GM23338 (cell line): ENCODE data around the gene HGD.
A peak's percentile ranks its signal among the peaks of the same experiment; 100 is the strongest.

Source experiments
- CREB1 ChIP-seq: fragments of 250-450 bp; sonication (Bioruptor Pico); IDR thresholded peaks from 2 replicates; pipeline ENCODE4 v1.5.0; 2020; ENCODE audit warnings: low read depth, mild to moderate bottlenecking, moderate library complexity
- ETS1 ChIP-seq: IDR thresholded peaks from 2 replicates; pipeline ENCODE4 v1.6.1; 2016; ENCODE audit warnings: antibody characterized with exemption
- EZH2 ChIP-seq: fragments of 200-600 bp; sonication (generic); IDR thresholded peaks from one replicate; pipeline ENCODE4 v1.8.0; 2017; ENCODE audit warnings: antibody characterized with exemption, mild to moderate bottlenecking, low read depth; ENCODE audit not compliant: unreplicated experiment
- EZH2phosphoT487 ChIP-seq: fragments of 200-600 bp; sonication (generic); IDR thresholded peaks from one replicate; pipeline ENCODE4 v1.8.1; 2018; ENCODE audit warnings: antibody characterized with exemption; ENCODE audit not compliant: unreplicated experiment
- JUNB ChIP-seq: IDR thresholded peaks from one replicate; pipeline ENCODE4 v1.6.1; 2016; ENCODE audit warnings: antibody characterized with exemption; ENCODE audit not compliant: unreplicated experiment
- NANOG ChIP-seq: IDR thresholded peaks from 2 replicates; pipeline ENCODE4 v1.6.1; 2016; ENCODE audit warnings: antibody characterized with exemption, borderline replicate concordance
- POLR2AphosphoS5 ChIP-seq: IDR thresholded peaks from 2 replicates; pipeline ENCODE4 v1.6.1; 2016; ENCODE audit warnings: antibody characterized with exemption, low read depth
- STAT1 ChIP-seq: IDR thresholded peaks from one replicate; pipeline ENCODE4 v1.6.1; 2016; ENCODE audit warnings: antibody characterized with exemption; ENCODE audit not compliant: unreplicated experiment
- ZNF114 ChIP-seq: fragments of 250-450 bp; sonication (Bioruptor Pico); IDR thresholded peaks from 2 replicates; pipeline ENCODE4 v1.5.0; 2020; ENCODE audit warnings: mild to moderate bottlenecking, moderate library complexity
- ZNF331 ChIP-seq: fragments of 250-450 bp; sonication (Bioruptor Pico); IDR thresholded peaks from 2 replicates; pipeline ENCODE4 v1.5.0; 2020; ENCODE audit warnings: low read depth, mild to moderate bottlenecking, moderate library complexity
- ZNF462 ChIP-seq: fragments of 250-450 bp; sonication (Bioruptor Pico); IDR thresholded peaks from 2 replicates; pipeline ENCODE4 v1.5.0; 2020; ENCODE audit warnings: mild to moderate bottlenecking, moderate library complexity
- TF ChIP-seq, protein P1 (sequence below), 2 experiments: fragments of 200-600 bp in 1 of 2; sonication (generic) in 1 of 2; conservative IDR thresholded peaks; 2 replicates each; pipeline versions ENCODE4 v1.5.1 to v1.6.1; 2016 to 2017; ENCODE audit warnings: antibody characterized with exemption in 2 of 2, low read depth in 2 of 2, mild to moderate bottlenecking in 2 of 2, moderate library complexity in 1 of 2
- TF ChIP-seq, protein P2 (sequence below): IDR thresholded peaks from one replicate; pipeline ENCODE4 v1.6.1; 2018; ENCODE audit warnings: antibody characterized with exemption; ENCODE audit not compliant: unreplicated experiment

DNA sequence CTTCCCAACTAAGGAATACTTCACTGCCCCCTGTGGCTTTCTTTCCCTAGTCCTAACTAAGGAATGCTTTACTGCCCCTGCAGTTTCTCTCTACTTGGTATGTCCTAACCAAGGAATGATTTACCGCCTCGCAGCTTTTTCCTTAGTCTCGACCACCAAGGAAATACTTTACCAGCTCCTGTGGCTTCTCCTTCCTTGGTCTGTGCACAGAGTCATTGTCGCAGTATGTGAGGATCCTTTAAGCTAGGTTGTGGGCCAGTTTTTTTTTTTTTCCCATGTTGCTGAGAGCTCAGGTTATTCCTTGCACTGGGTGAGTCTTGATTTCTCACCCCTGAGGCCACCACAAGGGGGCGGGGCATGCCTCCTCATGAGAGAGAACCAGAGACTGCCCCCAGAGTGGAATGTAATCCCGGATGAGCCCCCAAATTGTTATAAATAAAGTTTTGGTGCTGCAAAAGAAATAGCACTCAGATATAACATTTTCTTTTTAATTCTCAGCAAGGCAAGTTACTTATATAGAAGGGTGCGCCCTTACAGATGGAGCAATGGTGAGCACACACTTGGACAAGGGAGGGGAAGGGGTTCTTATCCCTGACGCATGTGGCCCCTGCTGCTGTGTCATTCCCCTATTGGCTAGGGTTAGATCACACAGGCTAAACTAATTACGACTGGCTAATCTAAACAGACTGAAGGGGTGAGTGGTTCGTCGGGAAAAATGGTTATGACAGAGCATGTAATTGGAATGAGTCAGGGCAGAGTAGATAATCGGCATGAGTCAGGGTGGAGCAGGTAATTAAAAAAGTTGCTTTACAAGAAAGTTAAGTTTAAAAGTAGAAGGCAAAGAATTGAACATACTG, 58.9 kb downstream of the HGD start:
- TF ChIP-seq, protein P1, sequence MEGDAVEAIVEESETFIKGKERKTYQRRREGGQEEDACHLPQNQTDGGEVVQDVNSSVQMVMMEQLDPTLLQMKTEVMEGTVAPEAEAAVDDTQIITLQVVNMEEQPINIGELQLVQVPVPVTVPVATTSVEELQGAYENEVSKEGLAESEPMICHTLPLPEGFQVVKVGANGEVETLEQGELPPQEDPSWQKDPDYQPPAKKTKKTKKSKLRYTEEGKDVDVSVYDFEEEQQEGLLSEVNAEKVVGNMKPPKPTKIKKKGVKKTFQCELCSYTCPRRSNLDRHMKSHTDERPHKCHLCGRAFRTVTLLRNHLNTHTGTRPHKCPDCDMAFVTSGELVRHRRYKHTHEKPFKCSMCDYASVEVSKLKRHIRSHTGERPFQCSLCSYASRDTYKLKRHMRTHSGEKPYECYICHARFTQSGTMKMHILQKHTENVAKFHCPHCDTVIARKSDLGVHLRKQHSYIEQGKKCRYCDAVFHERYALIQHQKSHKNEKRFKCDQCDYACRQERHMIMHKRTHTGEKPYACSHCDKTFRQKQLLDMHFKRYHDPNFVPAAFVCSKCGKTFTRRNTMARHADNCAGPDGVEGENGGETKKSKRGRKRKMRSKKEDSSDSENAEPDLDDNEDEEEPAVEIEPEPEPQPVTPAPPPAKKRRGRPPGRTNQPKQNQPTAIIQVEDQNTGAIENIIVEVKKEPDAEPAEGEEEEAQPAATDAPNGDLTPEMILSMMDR (conservative IDR thresholded peaks at IDR 0.05; ENCODE audit: low read depth in 2 of 2), result peak; percentile 48 to 57
- no peak for TF ChIP-seq POLR2AphosphoS5
- TF ChIP-seq EZH2, result no peak
- TF ChIP-seq, protein P2, sequence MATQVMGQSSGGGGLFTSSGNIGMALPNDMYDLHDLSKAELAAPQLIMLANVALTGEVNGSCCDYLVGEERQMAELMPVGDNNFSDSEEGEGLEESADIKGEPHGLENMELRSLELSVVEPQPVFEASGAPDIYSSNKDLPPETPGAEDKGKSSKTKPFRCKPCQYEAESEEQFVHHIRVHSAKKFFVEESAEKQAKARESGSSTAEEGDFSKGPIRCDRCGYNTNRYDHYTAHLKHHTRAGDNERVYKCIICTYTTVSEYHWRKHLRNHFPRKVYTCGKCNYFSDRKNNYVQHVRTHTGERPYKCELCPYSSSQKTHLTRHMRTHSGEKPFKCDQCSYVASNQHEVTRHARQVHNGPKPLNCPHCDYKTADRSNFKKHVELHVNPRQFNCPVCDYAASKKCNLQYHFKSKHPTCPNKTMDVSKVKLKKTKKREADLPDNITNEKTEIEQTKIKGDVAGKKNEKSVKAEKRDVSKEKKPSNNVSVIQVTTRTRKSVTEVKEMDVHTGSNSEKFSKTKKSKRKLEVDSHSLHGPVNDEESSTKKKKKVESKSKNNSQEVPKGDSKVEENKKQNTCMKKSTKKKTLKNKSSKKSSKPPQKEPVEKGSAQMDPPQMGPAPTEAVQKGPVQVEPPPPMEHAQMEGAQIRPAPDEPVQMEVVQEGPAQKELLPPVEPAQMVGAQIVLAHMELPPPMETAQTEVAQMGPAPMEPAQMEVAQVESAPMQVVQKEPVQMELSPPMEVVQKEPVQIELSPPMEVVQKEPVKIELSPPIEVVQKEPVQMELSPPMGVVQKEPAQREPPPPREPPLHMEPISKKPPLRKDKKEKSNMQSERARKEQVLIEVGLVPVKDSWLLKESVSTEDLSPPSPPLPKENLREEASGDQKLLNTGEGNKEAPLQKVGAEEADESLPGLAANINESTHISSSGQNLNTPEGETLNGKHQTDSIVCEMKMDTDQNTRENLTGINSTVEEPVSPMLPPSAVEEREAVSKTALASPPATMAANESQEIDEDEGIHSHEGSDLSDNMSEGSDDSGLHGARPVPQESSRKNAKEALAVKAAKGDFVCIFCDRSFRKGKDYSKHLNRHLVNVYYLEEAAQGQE, result no peak
- TF ChIP-seq NANOG, result no peak
- TF ChIP-seq EZH2phosphoT487, result no peak
- no peak for TF ChIP-seq CREB1
- no peak for TF ChIP-seq ZNF462 (CRISPR knock-in tag)
- no peak for TF ChIP-seq ETS1
- no peak for TF ChIP-seq ZNF331 (CRISPR knock-in tag)
- no peak for TF ChIP-seq JUNB
- TF ChIP-seq STAT1, result no peak
- no peak for TF ChIP-seq ZNF114 (CRISPR knock-in tag)
